Measurements from ENCODE around the gene DGCR2.
"Not testable (repeated sequence)": the region's sequence is repeated elsewhere in the genome, so short reads cannot be mapped to it uniquely, and the experiment has no call there.

DGCR2 gene

DNA sequence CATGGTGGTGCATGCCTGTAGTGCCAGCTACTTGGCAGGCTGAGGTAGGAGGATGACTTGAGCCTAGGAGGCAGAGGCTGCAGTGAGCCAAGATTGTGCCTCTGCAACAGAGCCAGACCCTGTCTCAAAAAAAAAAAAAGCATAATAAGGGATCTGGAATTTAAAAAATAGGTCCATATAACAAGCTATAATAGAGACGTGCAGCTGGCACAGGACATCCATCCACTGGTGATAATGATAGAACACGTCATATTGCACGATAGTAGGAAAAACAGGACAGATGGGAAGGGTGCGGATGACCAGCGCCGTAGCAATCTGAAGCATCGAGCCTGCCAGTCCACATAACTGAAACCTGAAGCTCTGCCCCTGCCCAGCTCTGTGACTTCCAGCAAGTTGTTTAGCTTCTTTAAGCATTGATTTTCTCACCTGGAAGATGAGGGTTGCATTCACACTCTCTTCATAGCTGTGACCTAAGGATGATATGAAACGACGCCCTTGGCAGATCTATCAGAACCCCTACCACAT, 125.8 kb downstream of the DGCR2 start:
- DNase-seq, result no peak

DNA sequence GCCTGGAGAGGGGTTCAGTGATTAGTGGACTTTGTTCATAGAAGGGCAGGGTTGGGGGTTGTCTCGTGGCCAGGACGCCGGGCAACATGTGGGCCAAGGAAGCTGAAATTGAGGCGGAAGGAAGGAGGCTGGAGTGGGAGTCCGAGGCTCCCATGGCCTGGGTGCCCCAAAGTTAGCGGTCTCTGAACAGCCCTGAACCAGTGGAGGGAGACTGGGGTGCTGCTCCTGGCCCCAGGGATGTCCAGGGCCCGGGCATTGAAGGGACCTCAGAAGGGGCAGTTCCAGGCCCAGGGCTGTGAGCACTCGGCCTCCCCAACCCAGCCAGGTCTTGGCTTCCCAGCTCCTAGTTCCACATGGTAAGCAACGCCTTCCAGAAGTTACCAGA, 126.9 kb downstream of the DGCR2 start:
- no peak for DNase-seq

DNA sequence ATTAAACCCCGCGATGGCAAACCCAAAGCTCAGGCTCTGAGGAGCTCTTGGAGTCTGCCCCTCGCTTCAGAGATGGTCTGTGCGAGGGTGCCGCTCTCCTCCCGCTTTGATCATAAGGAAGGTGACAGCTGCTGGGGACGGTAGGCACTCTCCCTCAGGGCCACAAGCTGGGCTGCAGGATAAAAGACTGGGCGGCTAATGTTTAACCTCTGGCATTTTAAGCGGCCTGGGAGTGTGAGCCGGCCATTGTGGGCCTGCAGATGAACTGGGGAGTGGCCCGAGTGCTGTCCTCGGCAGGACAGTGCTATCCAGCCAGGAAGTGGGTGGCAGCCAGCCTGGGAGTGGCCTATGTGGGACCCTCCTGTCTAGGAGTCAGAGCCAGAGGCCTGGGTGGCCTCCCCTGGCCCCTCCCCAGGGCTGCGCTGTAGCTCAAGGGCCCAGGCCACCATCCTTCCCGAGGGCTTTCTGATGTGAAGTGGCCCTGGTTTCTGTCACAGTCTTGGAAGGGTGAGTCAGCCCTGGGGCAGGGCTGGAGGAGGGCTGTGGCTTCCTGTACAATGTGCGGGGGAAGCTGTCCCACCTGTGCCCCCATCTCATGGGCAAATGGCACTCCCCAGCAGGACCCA, 127.4 kb downstream of the DGCR2 start:
- no peak for DNase-seq

DNA sequence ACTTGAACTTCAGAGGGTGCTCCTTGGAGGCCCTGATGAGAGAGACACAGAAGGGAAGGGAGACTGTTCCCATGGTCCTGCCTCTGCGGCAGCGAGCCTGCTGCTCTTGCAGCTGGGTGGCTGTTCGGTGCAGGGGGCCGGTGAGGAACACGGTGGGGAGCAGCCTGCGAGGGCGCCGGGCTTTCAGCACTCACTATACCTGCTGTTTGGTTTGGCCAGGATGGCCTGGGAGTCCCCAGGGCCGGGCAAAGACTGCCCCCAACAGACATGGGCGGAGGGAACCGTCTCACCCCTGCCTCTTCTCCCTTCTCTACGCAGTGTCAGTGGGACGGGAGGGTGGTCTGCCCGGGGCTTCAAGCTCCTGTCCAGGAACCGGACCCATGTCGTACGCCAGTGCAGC, 128.2 kb downstream of the DGCR2 start:
- DNase-seq, result no peak

DNA sequence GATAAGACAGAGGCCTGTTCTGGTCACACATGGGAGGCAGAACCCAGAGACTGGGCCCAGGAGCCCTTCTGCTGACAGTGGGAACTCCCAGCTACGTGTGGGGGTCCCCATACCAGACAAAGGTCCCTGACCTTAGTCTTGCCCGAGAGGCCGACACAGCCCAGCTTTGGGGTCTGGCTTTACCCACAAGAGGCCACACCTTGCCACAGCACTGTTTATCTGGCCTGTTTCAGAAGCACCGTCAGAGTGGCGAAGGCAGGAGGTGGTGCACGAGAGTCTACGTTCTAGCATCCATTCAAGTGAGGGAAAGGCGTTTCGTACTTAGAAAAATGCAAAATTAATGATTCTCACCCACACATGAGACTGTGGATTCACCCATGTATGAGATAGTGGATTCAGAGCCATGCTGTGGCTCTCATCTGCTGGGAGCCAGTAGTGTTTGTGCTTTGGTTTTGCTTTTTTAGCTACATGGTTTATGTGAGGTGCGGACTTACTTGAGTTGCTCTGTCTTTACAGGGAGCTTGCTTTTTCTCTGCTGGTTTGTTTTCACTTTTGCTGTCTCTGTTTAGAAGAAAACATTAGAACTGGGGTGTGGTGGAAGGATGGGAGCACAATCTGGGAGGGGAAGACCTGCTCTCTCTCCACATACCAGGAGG, 129.5 kb downstream of the DGCR2 start:
- DNase-seq, result no peak

DNA sequence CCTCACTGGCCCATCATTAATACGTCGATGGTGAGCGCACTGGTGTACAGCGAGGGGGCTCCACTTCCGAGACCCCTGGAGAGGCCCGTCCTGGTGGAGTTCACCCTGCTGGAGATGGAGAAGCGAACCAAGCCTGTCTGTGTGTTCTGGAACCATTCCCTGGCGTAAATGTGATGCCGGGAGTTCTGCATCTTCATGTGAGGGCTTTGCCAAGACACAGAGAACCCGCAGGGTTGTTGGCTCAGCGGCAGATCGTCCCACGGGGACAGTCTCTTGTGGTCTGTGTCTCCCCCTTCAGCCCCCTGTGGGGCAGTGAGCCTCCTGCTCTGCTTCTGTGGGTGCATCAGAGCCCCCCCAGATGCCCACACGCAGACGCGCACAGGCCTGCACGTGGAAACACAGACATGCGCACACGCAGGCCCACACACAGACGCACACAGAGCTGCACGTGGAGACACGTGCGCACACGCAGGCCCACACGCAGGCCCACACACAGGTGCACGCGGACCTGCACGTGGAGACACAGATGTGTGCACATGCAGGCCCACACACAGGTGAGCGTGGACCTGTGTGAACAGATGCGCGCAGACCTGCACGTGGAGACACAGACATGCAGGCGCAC, 130.3 kb downstream of the DGCR2 start:
- no peak for DNase-seq

DNA sequence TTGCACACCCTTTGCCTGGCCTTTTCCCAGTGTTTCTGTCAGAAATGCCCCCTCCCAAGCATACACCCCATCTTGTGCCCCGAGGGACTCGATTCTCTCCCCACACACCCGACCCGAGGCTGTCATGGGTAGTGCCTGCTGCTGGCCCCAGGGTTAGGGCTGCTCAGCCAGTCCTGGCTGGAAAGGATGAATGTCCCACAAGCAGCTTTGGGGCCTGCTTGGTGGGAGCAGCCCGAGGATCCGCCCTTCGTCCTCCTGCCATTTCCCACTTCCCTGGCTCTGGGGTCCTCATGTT, 131.1 kb downstream of the DGCR2 start:
- DNase-seq, result no peak

DNA sequence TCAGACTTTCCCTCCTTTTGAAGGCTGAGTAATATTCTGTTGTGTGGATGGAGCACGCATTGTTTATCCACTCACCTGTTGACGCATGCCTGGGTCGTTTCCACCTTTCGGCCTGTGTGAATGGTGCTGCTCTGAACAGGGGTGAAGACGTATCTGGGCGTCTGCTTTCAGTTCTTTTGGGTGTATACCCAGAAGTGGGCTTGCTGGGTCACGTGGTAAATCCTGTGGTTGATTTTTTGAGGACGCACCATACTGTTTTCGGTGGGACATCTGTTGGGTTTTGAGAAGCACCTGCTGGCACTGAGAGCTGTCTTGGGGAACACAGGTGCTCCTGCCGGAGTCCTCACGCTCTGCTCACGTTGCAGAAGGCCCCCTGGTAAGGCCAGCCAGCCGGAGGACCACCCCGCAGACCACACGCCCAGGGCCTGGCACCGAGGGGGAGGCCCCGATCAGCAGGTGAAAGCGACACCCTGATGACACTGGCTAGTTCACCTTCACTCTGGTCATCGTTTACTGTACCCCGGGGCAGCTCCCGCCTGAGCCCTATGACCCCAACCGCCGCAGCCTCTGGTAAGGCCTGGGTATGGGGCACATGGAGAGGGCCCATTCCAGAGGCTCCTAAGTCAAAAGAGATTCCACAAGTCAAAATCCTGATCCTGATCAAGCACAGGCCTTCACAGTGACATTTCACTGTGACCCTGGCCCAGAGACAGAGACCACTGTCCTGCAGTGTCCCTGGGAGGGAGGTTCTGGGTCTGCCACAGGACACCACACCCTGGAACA, 131.7 kb downstream of the DGCR2 start:
- DNase-seq, result no peak

DNA sequence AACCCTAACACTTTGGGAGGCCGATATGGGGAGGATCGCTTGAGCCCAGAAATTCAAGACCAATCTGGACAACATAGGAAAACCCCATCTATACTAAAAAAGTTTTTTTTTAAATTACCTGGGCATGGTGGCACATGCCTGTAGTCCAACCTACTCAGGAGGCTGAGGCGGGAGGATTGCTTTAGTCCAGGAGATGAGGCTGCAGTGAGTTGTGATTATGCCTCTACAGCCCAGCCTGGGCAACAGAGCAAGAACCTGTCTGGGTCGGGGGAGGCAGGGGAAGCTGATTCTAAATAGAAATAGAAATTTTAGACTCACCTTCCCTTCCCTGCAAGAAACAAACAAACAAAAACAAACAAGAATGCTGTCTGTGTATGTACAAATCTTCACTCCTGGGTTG, 133.3 kb downstream of the DGCR2 start:
- DNase-seq, result no peak

DNA sequence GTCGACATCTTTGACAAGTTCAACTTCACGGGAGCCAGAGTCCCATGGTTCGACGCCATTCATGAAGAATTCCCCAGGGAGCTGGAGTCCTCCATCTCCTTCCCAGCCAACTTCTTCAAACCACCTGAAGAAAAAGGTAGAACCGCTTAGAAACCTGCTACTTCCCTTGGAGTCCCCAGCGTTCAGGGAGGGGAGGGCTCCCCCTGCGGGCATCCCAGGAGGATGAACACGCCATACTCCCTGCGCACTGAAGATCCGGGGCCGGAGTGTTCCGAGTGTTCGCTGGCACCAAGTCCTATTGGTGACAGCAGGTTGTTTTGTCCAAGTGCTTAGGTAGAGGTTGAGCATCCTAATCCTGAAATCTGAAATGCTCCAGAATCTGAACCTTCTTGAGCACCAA, 134.4 kb downstream of the DGCR2 start:
- DNase-seq, result no peak

DNA sequence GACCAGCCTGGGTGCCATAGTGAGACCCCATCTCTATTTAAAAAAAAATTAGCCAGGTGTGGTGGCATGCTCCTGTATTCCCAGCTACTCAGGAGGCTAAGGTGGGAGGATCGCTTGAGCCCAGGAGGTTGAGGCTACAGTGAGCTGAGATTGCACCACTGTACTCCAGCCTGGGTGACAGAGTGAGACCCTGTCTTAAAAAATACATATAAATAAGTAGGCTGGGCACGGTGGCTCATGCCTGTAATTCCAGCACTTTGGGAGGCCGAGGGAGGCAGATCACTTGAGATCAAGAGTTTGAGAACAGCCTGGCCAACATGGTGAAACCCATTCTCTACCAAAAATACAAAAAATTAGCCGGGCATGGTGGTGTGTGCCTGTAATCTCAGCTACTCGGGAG, 135.1 kb downstream of the DGCR2 start:
- DNase-seq, result not testable (repeated sequence)
